CD4-positive, alpha-beta T cell treated with Interleukin-17A for 4 hours (primary cell): ENCODE data around the gene CIT.
"Not testable (repeated sequence)": the region's sequence is repeated elsewhere in the genome, so short reads cannot be mapped to it uniquely, and the experiment has no call there.

Source experiments
- DNase-seq: peaks from one replicate; pipeline ENCODE4 v3.0.0-alpha.2; 2020; ENCODE audit warnings: mixed read lengths

CIT gene

DNA sequence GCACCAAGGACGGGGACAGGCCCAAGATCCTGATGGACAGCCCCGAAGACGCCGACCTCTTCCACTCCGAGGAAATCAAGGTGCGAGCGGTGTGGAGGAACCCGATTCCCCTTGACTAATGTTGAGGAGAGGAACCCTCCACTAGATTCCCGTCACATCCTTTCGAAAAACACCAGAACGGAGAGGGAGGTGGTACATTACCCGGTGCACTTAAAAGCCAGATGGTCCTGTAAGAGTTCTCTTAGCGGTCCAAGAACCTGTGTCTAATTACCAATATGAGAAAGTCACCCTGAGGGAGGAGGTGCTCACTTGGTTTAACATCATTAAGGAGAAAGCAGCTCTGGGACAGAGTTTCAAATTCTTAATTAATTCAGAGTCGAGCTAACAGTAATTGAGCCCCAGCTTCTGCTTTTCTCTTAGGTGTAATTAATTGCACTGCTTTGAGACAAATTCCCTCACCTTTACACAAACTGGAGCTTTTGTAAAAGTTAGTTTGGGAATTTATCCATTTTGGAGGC, 208.7 kb downstream of the CIT start:
- no peak for DNase-seq

DNA sequence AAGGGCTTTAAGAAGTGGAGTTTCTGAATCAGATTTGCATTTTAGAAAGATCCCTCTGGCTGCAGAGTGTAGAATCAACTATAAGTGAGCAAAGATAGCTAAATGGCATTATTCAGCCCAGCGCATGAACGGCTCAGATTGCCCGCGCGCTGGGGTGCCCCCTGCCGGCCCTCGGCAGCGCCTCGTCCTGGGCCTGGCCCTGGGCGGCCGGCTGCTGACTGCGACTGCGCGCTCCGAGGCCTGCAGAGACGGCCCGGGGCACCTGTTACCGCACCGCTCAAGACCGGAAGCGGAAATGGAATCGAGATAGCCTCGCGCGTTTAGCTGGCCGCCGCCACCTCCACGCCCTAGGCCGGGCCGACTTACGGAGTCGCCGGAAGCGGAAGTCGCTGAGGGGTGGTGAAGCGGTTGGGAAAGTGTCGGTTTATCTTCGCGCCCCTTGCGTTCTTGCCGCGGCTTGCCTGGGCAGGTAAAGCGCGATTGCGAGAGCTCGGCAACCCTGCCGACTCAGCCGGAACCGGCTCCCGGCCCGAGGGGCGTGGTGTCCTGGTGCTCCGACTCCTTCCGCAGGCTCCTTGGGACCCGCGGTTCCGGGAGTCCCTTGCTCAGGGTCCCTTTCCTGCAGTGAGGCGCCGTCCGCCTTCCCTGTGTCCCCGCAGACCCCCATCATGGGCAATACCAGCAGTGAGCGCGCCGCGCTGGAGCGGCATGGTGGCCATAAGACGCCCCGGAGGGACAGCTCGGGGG, 209.4 kb downstream of the CIT start, which contains the start of gene PRKAB1:
Gene PRKAB1 (plus strand): TSS at position 557 of the 747 bp plus-strand sequence. CDS start 112 bp downstream, at position 669.
- peak; percentile 95 for DNase-seq

DNA sequence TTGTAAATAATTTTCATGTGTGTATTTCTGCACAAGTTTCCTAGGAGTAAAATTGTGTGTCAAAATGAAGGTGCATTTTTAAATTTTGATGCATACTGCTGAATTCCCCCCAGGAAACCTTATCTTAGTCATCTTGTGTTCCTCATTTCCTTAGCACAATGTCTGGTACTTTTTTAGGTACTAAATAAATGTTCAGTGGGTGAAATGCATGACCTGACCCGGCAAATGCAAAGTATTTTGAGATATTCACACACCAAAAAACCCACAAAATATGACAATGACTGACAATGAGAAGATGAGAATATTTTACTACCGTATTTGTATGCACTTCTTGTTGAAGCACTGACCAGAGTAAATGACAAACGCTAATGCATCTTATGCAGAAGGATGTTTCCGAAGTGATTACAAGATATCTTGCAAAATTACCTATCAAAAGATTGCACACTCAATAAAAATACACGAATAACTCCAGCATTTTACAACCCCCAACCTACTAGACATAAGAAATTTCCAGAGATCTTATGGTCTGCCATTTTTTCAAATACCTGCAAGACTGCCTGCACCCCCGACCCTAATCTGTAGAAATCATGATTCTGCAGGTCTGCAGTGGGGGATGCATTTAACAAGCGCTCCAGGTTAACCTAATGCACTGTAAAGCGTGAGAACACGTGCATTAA, 210.1 kb downstream of the CIT start:
- DNase-seq, result no peak

DNA sequence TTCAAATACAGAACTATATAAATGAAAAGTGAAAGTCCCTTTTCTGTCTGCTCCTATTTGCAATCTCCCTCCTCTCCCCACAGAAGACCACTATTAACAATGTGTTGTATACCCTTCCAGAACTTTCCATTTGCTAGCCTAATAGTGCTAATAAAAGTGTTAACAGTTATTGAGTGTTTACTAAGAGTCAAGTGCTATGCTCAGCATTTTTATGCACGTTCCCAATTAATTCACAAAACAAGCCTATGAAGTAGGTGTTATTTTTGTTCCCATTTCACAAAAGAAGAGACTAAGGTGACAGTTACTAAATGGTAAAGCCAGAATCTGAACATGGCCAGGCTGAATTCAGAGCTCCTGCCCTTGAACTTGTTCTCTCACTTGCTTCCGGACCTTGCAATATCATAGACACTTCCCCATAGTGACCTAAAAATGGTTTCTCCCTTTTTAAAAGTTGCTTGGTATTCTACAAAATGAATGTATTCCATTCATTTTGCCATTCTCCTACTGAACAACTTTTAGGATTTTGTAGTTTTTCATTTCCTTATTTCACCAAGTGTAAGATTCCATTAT, 210.8 kb downstream of the CIT start:
- DNase-seq, result no peak

DNA sequence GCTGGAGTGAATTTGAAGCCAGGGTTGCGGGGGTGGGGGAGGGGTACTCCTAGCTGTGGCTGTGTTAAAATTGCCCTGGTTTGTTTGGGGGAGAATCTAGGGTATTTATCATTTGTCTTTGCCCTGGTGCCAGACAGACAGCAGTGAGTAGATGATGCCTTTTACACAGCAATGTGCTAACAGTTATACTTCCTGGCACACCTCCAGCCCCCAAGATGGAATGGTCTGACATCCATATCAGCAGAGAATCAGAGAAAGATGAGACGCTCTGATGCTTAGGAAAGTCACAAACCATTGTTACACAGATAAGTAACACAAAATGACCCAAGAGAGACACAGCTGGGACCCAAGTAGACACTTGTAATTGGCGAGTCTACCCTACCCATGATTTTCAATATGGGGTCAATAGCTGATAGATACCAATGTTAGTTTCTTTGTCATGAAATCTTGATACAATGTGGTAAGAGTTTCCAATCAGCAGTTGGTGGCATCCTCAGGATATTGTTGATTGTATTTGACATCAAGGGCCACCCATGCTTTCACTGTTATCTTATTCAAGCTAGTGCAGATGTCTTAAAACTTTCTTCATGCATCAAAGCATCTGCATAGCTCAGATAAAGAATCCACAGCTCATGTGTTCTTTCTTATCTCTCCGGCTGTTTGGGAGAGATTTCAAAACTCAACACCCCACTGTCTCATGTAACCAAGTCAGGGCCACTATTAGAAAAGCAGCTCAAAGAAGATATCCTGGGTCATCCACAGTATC, 211.8 kb downstream of the CIT start:
- no peak for DNase-seq

DNA sequence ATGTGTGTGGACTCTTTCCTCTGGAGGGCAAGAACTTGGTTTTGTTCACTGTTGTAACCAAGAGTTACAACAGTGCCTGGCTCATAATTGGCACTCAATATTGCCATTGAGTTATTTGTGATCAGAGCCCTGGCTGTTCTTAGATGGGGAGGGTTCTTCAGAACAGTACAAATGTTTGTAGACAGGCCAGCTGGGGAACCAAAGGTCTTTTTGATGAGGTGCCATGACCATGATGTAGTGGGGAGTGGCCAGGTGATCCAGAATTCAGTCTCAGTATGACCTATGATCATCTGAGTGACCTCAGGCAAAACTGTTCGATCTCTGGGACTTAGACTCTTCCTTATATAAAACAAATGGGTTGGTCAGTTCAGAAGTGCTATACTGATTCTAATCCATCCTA, 212.5 kb downstream of the CIT start:
- no peak for DNase-seq

DNA sequence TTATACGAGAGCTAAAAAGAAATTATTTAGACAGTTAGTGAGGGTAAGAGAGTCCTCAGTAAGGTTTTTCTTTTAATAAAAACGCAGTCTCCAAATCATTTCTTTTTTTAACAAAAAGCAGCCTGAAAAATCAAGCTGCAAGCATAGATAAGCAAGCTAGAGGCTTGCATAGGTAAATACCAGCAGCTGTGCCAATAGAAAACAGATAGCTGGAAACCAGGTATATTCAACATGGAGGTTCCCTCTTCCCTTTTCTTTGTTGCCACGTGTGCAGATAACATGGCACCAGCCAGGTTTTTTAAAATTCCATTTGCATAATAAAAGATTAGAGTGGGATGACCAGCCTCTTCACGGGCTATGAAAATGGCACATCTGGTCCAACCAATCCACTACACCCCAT, 215.2 kb downstream of the CIT start:
- no peak for DNase-seq

DNA sequence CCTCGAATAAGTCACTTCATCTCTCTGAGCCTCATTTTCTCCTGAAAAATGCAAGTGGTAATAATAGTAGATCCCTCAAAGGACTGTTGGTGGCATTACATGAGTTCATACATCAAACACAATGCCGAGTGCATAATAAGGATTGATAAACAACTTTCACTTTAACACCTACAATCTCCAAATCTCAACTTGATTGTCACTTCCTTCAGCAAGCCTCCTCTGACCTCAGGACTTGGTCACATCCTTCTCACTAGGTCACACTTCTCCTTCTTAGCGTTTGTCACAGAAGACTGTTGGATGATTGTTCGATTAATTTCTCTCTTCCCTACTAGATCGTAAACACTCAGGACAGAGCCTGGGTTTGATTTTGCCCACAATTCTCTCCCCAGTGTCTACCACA, 217.0 kb downstream of the CIT start:
- no peak for DNase-seq

DNA sequence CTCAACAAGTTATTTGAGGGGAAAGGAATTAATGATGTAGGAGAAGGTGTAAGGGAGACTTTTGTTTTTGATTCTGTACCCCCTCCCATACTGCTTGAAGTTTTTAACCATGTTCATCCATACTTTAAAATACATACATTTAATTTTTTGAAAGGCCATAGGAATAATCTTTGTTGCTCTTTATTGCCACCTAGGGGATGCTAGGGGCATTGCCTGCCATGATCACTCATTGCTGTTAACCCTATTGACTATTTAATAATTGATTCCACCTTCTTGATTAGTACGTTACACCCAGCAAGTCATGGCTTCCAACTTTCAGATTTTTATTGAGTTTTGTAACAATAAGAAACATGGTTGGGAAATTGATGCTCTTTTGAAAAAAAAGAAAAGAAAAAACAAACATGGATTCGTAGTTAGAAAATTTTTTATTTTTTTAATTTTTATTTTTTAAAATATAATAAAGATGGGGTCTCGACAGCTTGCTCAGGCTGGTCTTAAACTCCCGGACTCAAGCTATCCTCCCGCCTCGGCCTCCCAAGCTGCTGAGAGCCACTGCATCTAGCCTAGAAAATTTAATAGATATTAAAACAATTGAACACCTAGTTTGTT, 217.7 kb downstream of the CIT start:
- peak; percentile 60 for DNase-seq

DNA sequence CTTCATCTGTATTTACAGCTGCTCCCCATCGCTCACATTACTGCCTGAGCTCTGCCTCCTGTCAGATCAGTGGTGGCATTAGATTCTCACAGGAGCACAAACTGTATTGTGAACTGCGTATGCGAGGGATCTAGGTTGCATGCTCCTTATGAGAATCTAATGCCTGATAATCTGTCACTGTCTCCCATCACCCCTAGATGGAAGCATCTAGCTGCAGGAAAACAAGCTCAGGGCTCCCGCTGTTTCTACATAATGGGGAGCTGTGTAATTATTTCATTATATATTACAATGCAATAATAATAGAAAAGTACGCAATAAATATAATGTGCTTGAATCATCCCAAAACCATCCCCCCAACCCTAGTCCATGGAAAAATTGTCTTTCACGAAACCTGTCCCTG, 219.0 kb downstream of the CIT start:
- DNase-seq, result not testable (repeated sequence)

DNA sequence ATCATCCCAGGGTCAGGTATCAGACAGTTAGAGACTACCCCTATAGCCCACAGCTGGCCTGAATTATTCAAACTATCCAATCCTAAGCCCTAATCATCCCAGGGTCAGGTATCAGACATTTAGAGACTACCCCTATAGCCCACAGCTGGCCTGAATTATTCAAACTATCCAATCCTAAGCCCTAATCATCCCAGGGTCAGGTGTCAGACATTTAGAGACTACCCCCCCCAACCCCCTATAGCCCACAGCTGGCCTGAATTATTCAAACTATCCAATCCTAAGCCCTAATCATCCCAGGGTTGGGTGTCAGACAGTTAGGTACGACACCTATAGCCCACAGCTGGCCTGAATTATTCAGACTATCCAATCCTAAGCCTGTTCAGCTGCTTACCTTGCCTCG, 220.1 kb downstream of the CIT start:
- DNase-seq, result not testable (repeated sequence)

DNA sequence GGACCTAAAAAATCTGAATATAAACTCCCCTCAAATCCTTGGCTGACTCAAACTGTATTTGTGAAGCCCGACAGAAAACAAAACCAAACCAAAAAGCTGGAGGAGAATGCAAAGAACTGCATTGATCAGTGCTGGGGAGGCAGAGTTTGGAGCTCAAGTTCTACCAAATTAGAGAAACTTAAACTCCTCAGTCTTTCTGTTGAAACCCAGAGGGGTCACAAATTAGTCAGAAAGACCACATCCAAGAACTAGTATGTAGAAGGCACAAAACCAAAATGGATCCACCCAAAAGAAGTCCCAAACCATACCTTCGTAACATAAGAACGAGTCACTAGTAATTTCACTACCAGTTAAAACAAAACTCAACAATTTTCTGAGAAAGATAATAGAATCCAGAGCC, 224.5 kb downstream of the CIT start:
- DNase-seq, result no peak

DNA sequence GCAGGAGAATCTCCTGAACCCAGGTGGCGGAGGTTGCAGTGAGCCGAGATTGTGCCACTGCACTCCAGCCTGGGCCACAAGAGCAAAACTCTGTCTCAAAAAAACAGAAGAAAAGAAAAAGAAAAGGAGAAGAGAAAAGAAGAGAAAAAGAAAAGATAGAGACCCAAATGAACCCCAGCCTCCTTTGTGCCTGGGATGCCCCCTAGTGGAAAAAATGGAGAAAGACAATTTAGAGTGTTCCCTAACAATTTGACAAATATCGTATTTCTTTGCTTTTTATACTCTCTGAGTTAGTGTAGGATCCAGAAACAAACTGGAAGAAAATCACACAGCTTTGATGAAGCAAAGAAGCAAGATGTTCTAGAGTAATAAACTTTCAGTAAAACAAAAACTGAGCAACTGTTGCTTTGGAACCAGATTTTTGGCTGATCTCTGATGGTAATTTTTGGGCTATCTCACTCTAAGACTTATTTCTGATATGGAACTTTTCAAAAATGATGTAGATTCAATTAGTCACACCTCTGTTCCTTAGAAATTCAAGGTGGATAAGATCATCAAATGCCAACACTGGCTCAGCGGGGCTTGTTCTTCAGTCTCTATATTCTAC, 227.8 kb downstream of the CIT start:
- DNase-seq, result no peak

DNA sequence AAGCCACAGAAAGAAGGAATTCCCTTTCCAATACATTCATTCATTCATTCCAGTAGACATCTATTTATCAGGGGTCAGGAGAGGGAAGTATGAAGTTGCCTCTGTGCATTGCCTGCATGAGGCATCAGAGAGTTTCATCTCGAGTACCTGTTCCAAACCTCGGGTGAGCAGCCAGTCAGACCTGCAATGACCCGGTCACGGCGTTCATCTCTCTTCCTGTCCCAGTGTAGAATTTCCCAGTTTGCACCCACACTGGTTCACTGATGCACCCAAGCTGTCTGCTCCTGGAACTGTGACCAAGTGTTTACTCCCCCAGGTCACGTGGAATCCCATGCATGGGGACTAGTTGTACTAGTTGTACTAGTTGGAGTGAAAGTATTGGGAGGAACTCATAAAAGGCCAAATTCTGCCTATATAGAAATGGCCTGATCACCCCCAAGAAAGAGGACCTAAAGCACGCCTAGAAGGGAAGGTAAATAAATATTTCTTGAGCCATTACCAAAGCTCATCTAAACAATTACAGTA, 231.5 kb downstream of the CIT start:
- DNase-seq, result no peak

DNA sequence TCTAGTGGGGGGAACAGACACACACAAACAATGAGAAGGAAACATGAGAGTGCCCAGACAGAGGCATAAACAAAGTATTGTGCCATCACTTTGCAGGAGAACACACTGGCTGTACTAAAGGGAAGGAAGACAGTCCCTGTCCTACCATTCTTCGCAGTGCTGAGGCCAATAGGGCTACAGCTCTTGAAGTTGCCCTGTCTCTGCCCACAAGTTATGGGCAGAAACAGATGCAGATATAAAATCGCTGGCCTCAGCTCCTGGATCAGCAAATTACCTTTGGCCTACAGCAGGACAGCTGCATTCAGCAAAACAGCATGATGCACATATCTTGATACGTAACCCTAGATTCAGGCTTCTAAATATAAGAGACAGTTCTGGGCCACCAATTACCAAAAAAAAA, 232.2 kb downstream of the CIT start:
- no peak for DNase-seq

DNA sequence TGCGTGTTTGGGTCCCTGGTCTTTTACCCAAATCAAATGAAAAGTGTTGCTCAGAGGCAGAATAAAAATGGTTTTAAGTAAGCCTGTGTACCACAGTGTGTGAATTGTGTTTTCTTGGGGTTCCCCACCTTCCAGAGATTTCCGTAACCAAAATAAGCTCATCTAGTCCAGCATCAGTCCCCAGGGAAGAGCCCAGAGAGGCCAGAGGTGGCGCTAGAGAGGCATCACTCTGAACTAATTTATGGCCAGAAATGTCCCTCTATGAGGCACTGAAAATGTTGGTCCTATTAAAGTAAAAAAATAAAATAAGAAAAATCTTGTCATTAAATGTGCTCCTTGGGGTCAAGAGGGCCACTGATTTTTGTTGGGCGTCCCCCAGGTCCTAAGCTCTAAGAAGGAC, 234.1 kb downstream of the CIT start:
- DNase-seq, result no peak
